GM10266 (cell line): ENCODE measurements around the gene AVPI1.

Experiments
- DNase-seq: peaks from one replicate; pipeline ENCODE4 v3.0.0; 2012; ENCODE audit errors: extremely low spot score
- CTCF ChIP-seq: IDR thresholded peaks from 2 replicates; pipeline ENCODE4 v1.5.1; 2012; ENCODE audit warnings: mild to moderate bottlenecking, low read depth; ENCODE audit not compliant: control insufficient read depth, insufficient read depth; ENCODE audit errors: missing control alignments

AVPI1 gene

GRCh38 chr10:97729014-97729413 is 42.0 kb upstream of the AVPI1 start:
- no peak for TF ChIP-seq CTCF
- no peak for DNase-seq

- TF ChIP-seq CTCF: no peak
- DNase-seq: no peak
These were observed 39.7 kb upstream of the AVPI1 start for GRCh38 chr10:97726636-97727178.

DNA sequence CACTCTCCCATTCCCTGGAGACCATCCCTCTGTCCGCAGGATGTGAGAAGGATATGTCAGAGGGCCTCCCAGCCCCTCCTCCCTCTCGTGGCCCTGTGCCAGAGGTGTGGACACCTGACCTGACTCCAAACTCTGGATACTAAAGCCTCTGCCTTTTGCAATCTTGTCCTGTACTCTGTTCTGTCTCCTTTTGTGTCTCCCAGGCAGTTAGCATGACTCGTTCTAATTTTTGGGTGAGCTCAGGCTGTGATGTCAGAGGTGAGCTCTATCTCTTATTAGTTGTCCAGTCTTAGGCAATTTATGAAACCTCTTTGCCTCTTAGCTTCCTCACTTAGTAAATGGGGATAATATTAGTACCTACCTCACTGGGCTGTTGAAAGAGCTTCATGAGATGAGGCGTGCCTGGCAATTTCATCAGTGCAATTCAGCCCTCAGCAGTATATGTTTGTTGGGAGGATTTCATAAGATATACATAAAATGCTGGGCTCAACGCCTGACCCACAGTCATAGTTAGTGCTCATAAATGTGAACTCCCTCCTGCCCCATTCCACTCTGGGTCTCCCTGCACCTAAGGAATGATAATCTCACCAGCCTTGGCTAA is 37.4 kb upstream of the AVPI1 start:
- no peak for DNase-seq
- TF ChIP-seq CTCF: no peak

GRCh38 chr10:97723001-97723400 is 36.0 kb upstream of the AVPI1 start:
- no peak for DNase-seq
- TF ChIP-seq CTCF: no peak

GRCh38 chr10:97721871-97722780 is 35.1 kb upstream of the AVPI1 start:
- no peak for TF ChIP-seq CTCF
- DNase-seq: no peak

- no peak for TF ChIP-seq CTCF
- no peak for DNase-seq
These were observed 32.6 kb upstream of the AVPI1 start for GRCh38 chr10:97719602-97720001.
